Astrocyte of the spinal cord (primary cell): ENCODE measurements around the gene ARHGAP40.

Experiments
- DNase-seq: peaks from one replicate; pipeline ENCODE4 v3.0.0; 2011; ENCODE audit warnings: low read depth, low spot score
- H3K4me3 ChIP-seq: 2 replicates; pipeline ENCODE4 v1.5.1; 2011; ENCODE audit warnings: low read depth, mild to moderate bottlenecking, low read length, moderate library complexity
- CTCF ChIP-seq: IDR thresholded peaks from 2 replicates; pipeline ENCODE4 v1.5.1; 2012; ENCODE audit warnings: low read depth, mild to moderate bottlenecking, low read length, inconsistent platforms
- in situ Hi-C: cut with HindIII; loops from 2 replicates; pipeline ENCODE4 v1.10.0; 2017; ENCODE audit warnings: low sequenced_read_pairs

Gene ARHGAP40

GRCh38 chr20:38609815-38610214 lies 8.2 kb downstream of the ARHGAP40 start:
- no peak for TF ChIP-seq CTCF
- DNase-seq = no peak

GRCh38 chr20:38610521-38610920 lies 8.9 kb downstream of the ARHGAP40 start:
- no peak overlapping the region for H3K4me3 ChIP-seq
- in situ Hi-C loops = no loop called here
- DNase-seq = no peak
- TF ChIP-seq CTCF = no peak

More at GRCh38 chr20:38609815-38610214, 8.2 kb downstream of the ARHGAP40 start:
- in situ Hi-C loops = no loop called here
- no peak overlapping the region for H3K4me3 ChIP-seq

- in situ Hi-C loops = no loop called here
- no peak overlapping the region for H3K4me3 ChIP-seq
- TF ChIP-seq CTCF = no peak
- DNase-seq = no peak
Observed at GRCh38 chr20:38612751-38613515, 11.3 kb downstream of the ARHGAP40 start.

- no peak overlapping the region for H3K4me3 ChIP-seq
- no peak for TF ChIP-seq CTCF
- in situ Hi-C loops = no loop called here
- DNase-seq = no peak
Observed at GRCh38 chr20:38615283-38615682, 13.7 kb downstream of the ARHGAP40 start.

GRCh38 chr20:38616457-38616856 lies 14.8 kb downstream of the ARHGAP40 start:
- in situ Hi-C loops = no loop called here
- no peak for TF ChIP-seq CTCF
- no peak overlapping the region for H3K4me3 ChIP-seq
- DNase-seq = no peak

GRCh38 chr20:38617011-38617829 lies 15.6 kb downstream of the ARHGAP40 start:
- no peak for TF ChIP-seq CTCF
- no peak for DNase-seq
- no peak overlapping the region for H3K4me3 ChIP-seq
- in situ Hi-C loops = no loop called here
